ENCODE data around the gene CD44.

The CD44 gene

GRCh38 chr11:35099278-35100012, 39.5 kb upstream of the CD44 start:
- DNase-seq (ENCODE audit: low read depth): no peak
- TF ChIP-seq CTCF (IDR thresholded peaks at IDR 0.05; ENCODE audit: control insufficient read depth, insufficient read depth, low read depth, low read length, missing control alignments): no peak
- H3K4me3 ChIP-seq (ENCODE audit: control insufficient read depth, low read depth, low read length): no peak overlapping the region

- no peak for TF ChIP-seq CTCF (IDR thresholded peaks at IDR 0.05; ENCODE audit: control insufficient read depth, insufficient read depth, low read depth, low read length, missing control alignments)
- DNase-seq (ENCODE audit: low read depth): peak; percentile 84
- H3K4me3 ChIP-seq (ENCODE audit: control insufficient read depth, low read depth, low read length): no peak overlapping the region
Measured at GRCh38 chr11:35100013-35100383, 39.0 kb upstream of the CD44 start.

- no peak overlapping the region for H3K4me3 ChIP-seq (ENCODE audit: control insufficient read depth, low read depth, low read length)
- DNase-seq (ENCODE audit: low read depth): no peak
Measured at GRCh38 chr11:35101223-35101622, 37.7 kb upstream of the CD44 start.

GRCh38 chr11:35102267-35102666, 36.7 kb upstream of the CD44 start:
- no peak for TF ChIP-seq CTCF (IDR thresholded peaks at IDR 0.05; ENCODE audit: control insufficient read depth, insufficient read depth, low read depth, low read length, missing control alignments)
- DNase-seq (ENCODE audit: low read depth): no peak
- H3K4me3 ChIP-seq (ENCODE audit: control insufficient read depth, low read depth, low read length): no peak overlapping the region

More at GRCh38 chr11:35101223-35101622, 37.7 kb upstream of the CD44 start:
- no peak for TF ChIP-seq CTCF (IDR thresholded peaks at IDR 0.05; ENCODE audit: control insufficient read depth, insufficient read depth, low read depth, low read length, missing control alignments)

GRCh38 chr11:35103366-35104208, 35.4 kb upstream of the CD44 start:
- no peak for TF ChIP-seq CTCF (IDR thresholded peaks at IDR 0.05; ENCODE audit: control insufficient read depth, insufficient read depth, low read depth, low read length, missing control alignments)
- H3K4me3 ChIP-seq (ENCODE audit: control insufficient read depth, low read depth, low read length): no peak overlapping the region
- DNase-seq (ENCODE audit: low read depth): no peak

- no peak for DNase-seq (ENCODE audit: low read depth)
- no peak overlapping the region for H3K4me3 ChIP-seq (ENCODE audit: control insufficient read depth, low read depth, low read length)
- no peak for TF ChIP-seq CTCF (IDR thresholded peaks at IDR 0.05; ENCODE audit: control insufficient read depth, insufficient read depth, low read depth, low read length, missing control alignments)
Measured at GRCh38 chr11:35104655-35105054, 34.3 kb upstream of the CD44 start.
